ENCODE measurements around the gene DCAF12.

DCAF12 gene

DNA sequence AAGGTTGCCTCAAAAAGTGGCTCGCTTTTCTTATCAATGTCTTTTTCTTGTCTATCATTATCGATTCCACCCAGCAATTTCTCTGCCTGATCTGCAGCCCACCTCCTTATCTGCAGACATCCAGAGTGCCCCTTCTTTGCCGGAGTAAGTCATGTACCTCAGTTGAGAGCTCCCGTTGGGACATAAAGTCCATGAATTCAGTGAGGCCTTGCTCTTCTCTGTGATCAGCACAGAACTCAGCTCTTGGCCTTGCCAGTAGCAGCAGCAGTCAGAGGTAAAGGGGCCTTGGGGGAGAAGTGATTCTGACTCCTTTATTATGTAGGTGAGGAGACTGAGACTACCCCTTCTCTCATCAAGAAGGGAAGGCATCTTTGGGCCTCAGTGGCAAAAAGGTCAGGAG is 24.9 kb upstream of the DCAF12 start:
- no peak overlapping the region for H3K27ac ChIP-seq (replicated peaks)
- no peak for DNase-seq (ENCODE audit: low read depth in 1 of 2, low spot score in 1 of 2)
- no peak for TF ChIP-seq REST (IDR thresholded peaks at IDR 0.05; ENCODE audit: insufficient replicate concordance, low read depth)
- no peak for TF ChIP-seq POLR2AphosphoS5 (IDR thresholded peaks at IDR 0.05; ENCODE audit: low read depth)
- TF ChIP-seq, protein P1, sequence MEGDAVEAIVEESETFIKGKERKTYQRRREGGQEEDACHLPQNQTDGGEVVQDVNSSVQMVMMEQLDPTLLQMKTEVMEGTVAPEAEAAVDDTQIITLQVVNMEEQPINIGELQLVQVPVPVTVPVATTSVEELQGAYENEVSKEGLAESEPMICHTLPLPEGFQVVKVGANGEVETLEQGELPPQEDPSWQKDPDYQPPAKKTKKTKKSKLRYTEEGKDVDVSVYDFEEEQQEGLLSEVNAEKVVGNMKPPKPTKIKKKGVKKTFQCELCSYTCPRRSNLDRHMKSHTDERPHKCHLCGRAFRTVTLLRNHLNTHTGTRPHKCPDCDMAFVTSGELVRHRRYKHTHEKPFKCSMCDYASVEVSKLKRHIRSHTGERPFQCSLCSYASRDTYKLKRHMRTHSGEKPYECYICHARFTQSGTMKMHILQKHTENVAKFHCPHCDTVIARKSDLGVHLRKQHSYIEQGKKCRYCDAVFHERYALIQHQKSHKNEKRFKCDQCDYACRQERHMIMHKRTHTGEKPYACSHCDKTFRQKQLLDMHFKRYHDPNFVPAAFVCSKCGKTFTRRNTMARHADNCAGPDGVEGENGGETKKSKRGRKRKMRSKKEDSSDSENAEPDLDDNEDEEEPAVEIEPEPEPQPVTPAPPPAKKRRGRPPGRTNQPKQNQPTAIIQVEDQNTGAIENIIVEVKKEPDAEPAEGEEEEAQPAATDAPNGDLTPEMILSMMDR (IDR thresholded peaks at IDR 0.05; ENCODE audit: insufficient read depth, low read length), result no peak
- TF ChIP-seq SPI1 (IDR thresholded peaks at IDR 0.05; ENCODE audit: borderline replicate concordance, low read depth), result no peak
- TF ChIP-seq GABPA (IDR thresholded peaks at IDR 0.05; ENCODE audit: low read depth), result no peak
- H3K27me3 ChIP-seq (ENCODE audit: insufficient read depth, poor library complexity, severe bottlenecking), result no peaks in the 10 kb centered on the region
- no peak overlapping the region for H3K4me3 ChIP-seq (replicated peaks; ENCODE audit: insufficient read depth, low read length)

GRCh38 chr9:34145165-34145564 is 18.7 kb upstream of the DCAF12 start:
- H3K27ac ChIP-seq (replicated peaks), result no peak overlapping the region
- TF ChIP-seq, protein P1 (IDR thresholded peaks at IDR 0.05; ENCODE audit: insufficient read depth, low read length), result no peak
- DNase-seq (ENCODE audit: low read depth in 1 of 2, low spot score in 1 of 2), result no peak
- no peaks in the 10 kb centered on the region for H3K27me3 ChIP-seq (ENCODE audit: insufficient read depth, poor library complexity, severe bottlenecking)
- H3K4me3 ChIP-seq (replicated peaks; ENCODE audit: insufficient read depth, low read length), result no peak overlapping the region

- TF ChIP-seq POLR2AphosphoS5 (IDR thresholded peaks at IDR 0.05; ENCODE audit: low read depth) (no peak), REST (IDR thresholded peaks at IDR 0.05; ENCODE audit: insufficient replicate concordance, low read depth) (no peak), SPI1 (IDR thresholded peaks at IDR 0.05; ENCODE audit: borderline replicate concordance, low read depth) (no peak), GABPA (IDR thresholded peaks at IDR 0.05; ENCODE audit: low read depth) (no peak)
- TF ChIP-seq, protein P1 (IDR thresholded peaks at IDR 0.05; ENCODE audit: insufficient read depth, low read length), result no peak
- H3K4me3 ChIP-seq (replicated peaks; ENCODE audit: insufficient read depth, low read length), result no peak overlapping the region
- no peak for DNase-seq (ENCODE audit: low read depth in 1 of 2, low spot score in 1 of 2)
- H3K27me3 ChIP-seq (ENCODE audit: insufficient read depth, poor library complexity, severe bottlenecking), result no peaks in the 10 kb centered on the region
- H3K27ac ChIP-seq (replicated peaks), result peak overlapping the region; percentile 4
These were observed 16.6 kb upstream of the DCAF12 start for GRCh38 chr9:34143116-34143515.

DNA sequence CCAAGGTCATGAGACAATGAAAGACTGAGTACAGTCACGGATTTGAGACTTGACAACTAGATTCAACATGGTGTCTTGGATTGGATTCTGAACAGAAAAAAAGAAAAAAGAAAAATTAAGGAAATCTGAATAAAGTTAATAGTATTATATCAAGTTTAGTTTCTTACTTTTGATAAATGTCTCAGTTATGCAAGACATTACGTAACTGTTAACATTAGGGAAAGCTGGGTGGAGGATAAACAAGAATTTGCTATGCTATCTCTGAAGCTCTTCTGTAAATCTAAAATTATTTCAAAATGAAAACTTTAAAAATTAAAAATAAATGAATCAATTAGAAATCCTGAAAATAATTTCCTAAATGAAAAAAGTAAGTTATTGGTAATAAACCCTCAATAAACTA is 14.4 kb upstream of the DCAF12 start:
- H3K27ac ChIP-seq (replicated peaks), result no peak overlapping the region
- H3K4me3 ChIP-seq (replicated peaks; ENCODE audit: insufficient read depth, low read length), result no peak overlapping the region
- no peak for DNase-seq (ENCODE audit: low read depth in 1 of 2, low spot score in 1 of 2)
- no peaks in the 10 kb centered on the region for H3K27me3 ChIP-seq (ENCODE audit: insufficient read depth, poor library complexity, severe bottlenecking)
- TF ChIP-seq, protein P1 (IDR thresholded peaks at IDR 0.05; ENCODE audit: insufficient read depth, low read length), result no peak
- no peak for TF ChIP-seq SPI1 (IDR thresholded peaks at IDR 0.05; ENCODE audit: borderline replicate concordance, low read depth)
- no peak for TF ChIP-seq GABPA (IDR thresholded peaks at IDR 0.05; ENCODE audit: low read depth)
- no peak for TF ChIP-seq POLR2AphosphoS5 (IDR thresholded peaks at IDR 0.05; ENCODE audit: low read depth)
- TF ChIP-seq REST (IDR thresholded peaks at IDR 0.05; ENCODE audit: insufficient replicate concordance, low read depth), result no peak

All from HL-60 (cell line).